Hepatocyte (in vitro differentiated cells): ENCODE measurements around the gene GPR84. TPM values are rescaled to one million over a fixed set of nuclear protein-coding genes. Genes with fewer than 3 reads are reported as not detected.

ENCODE experiments used
- DNase-seq: peaks from one replicate; pipeline ENCODE4 v3.0.0-alpha.2; 2016; ENCODE audit warnings: low spot score
- H2AFZ ChIP-seq: fragments of 200-600 bp; sonication (generic); 2 replicates; pipeline ENCODE4 v1.6.0; 2016; ENCODE audit warnings: antibody characterized with exemption, mild to moderate bottlenecking
- H3K27ac ChIP-seq: fragments of 200-600 bp; sonication (generic); 2 replicates; pipeline ENCODE4 v1.5.1; 2016; ENCODE audit warnings: mild to moderate bottlenecking
- H3K27me3 ChIP-seq: fragments of 200-600 bp; sonication (generic); 2 replicates; pipeline ENCODE4 v1.6.1; 2016
- H3K36me3 ChIP-seq: fragments of 200-600 bp; sonication (generic); replicated peaks from 2 replicates; pipeline ENCODE4 v1.5.1; 2016; ENCODE audit warnings: low read depth; ENCODE audit not compliant: insufficient read depth
- H3K4me1 ChIP-seq: fragments of 200-600 bp; sonication (generic); 2 replicates; pipeline ENCODE4 v1.5.1; 2016; ENCODE audit warnings: mild to moderate bottlenecking, moderate library complexity; ENCODE audit not compliant: insufficient read depth
- H3K4me2 ChIP-seq: fragments of 200-600 bp; sonication (generic); 2 replicates; pipeline ENCODE4 v1.6.0; 2016
- H3K4me3 ChIP-seq: fragments of 200-600 bp; sonication (generic); 2 replicates; pipeline ENCODE4 v1.5.1; 2016; ENCODE audit warnings: mild to moderate bottlenecking
- H3K79me2 ChIP-seq: fragments of 200-600 bp; sonication (generic); 2 replicates; pipeline ENCODE4 v1.6.0; 2017; ENCODE audit warnings: mild to moderate bottlenecking
- H3K9me2 ChIP-seq: fragments of 200-600 bp; sonication (generic); replicated peaks from 2 replicates; pipeline ENCODE4 v1.6.0; 2017; ENCODE audit warnings: mild to moderate bottlenecking; ENCODE audit not compliant: insufficient read depth
- H3K9me3 ChIP-seq: fragments of 200-600 bp; sonication (generic); 2 replicates; pipeline ENCODE4 v1.5.1; 2016; ENCODE audit warnings: low read depth, mild to moderate bottlenecking
- H4K20me1 ChIP-seq: fragments of 200-600 bp; sonication (generic); 2 replicates; pipeline ENCODE4 v1.6.0; 2016; ENCODE audit warnings: mild to moderate bottlenecking; ENCODE audit not compliant: insufficient read depth, poor library complexity, severe bottlenecking
- CTCF ChIP-seq: fragments of 200-600 bp; sonication (generic); IDR thresholded peaks from 2 replicates; pipeline ENCODE4 v1.5.1; 2016; ENCODE audit warnings: antibody characterized with exemption, mild to moderate bottlenecking; ENCODE audit not compliant: poor library complexity
- EZH2 ChIP-seq: fragments of 200-600 bp; sonication (generic); IDR thresholded peaks from 2 replicates; pipeline ENCODE4 v1.6.1; 2016; ENCODE audit warnings: antibody characterized with exemption, mild to moderate bottlenecking, borderline replicate concordance
- EZH2phosphoT487 ChIP-seq: fragments of 200-600 bp; sonication (generic); IDR thresholded peaks from one replicate; pipeline ENCODE4 v1.6.1; 2018; ENCODE audit warnings: antibody characterized with exemption, mild to moderate bottlenecking, low read depth, moderate library complexity; ENCODE audit not compliant: unreplicated experiment, severe bottlenecking
- WGBS: methylation state at CpG from one replicate; pipeline ENCODE4 v1.1.6; 2016; ENCODE audit warnings: low lambda C conversion rate; ENCODE audit errors: missing lambda C conversion rate; 5-methylcytosine and 5-hydroxymethylcytosine counted together
- polyA plus RNA-seq: library from polyadenylated mRNA; unstranded; fragments of >200 nt; fragmentation: Nextera tagmentation; extraction: Ambion mirVana; gene quantifications from 2 replicates; pipeline ENCODE4 v1.2.1, GENCODE V29; 2016
- total RNA-seq: library from RNA; depleted of rRNA; stranded (reverse); fragments of >200 nt; gene quantifications from 2 replicates; pipeline ENCODE4 v1.2.3, GENCODE V29; 2014

The GPR84 gene
- total and polyA plus RNA-seq, 2 experiments from 2014 or later: 0.07 TPM; not detected in 1

- no peaks in the 10 kb centered on the region for H3K36me3 ChIP-seq
- H2AFZ ChIP-seq: no peak overlapping the region
- 83% methylated on average over 3 of the region's 3 CpGs for WGBS
- no peaks in the 10 kb centered on the region for H3K79me2 ChIP-seq
- no peak overlapping the region for H3K4me2 ChIP-seq
- no peaks in the 10 kb centered on the region for H4K20me1 ChIP-seq
- DNase-seq: no peak
- H3K27ac ChIP-seq: no peak overlapping the region
- no peak for TF ChIP-seq CTCF
- no peak for TF ChIP-seq EZH2
- TF ChIP-seq EZH2phosphoT487: no peak
- H3K27me3 ChIP-seq: no peaks in the 10 kb centered on the region
- H3K9me3 ChIP-seq: no peaks in the 10 kb centered on the region
- peaks cover 14% of the 10 kb centered on the region for H3K4me1 ChIP-seq
- no peaks in the 10 kb centered on the region for H3K9me2 ChIP-seq
- H3K4me3 ChIP-seq: no peak overlapping the region
Measured at GRCh38 chr12:54386403-54387113, 22.3 kb upstream of the GPR84 start.

- Histone ChIP-seq H4K20me1 (no peaks in the 10 kb centered on the region), H3K9me3 (no peaks in the 10 kb centered on the region), H3K9me2 (no peaks in the 10 kb centered on the region), H3K27ac (no peak overlapping the region), H2AFZ (no peak overlapping the region), H3K36me3 (no peaks in the 10 kb centered on the region), H3K4me1 (peaks cover 14% of the 10 kb centered on the region), H3K79me2 (no peaks in the 10 kb centered on the region), H3K4me3 (no peak overlapping the region), H3K4me2 (peak overlapping the region; percentile 29), H3K27me3 (no peaks in the 10 kb centered on the region)
- 56% methylated on average over 9 of the region's 10 CpGs for WGBS
- TF ChIP-seq EZH2phosphoT487: no peak
- TF ChIP-seq CTCF: no peak
- no peak for TF ChIP-seq EZH2
- DNase-seq: no peak
Measured at GRCh38 chr12:54385251-54385914, 21.1 kb upstream of the GPR84 start.

GRCh38 chr12:54384591-54385041 is 20.3 kb upstream of the GPR84 start, which contains the start of gene ZNF385A:
Gene ZNF385A (minus strand): TSS chr12:54384733. CDS start chr12:54384514, 219 bp downstream.
- H3K9me3 ChIP-seq: no peaks in the 10 kb centered on the region
- H3K36me3 ChIP-seq: no peaks in the 10 kb centered on the region
- H3K9me2 ChIP-seq: no peaks in the 10 kb centered on the region
- no peak within 1 kb of the TSS for H3K4me3 ChIP-seq
- DNase-seq: no peak
- H3K4me2 ChIP-seq: peak within 1 kb of the TSS; percentile 29
- H3K27ac ChIP-seq: no peak within 1 kb of the TSS
- no peak for TF ChIP-seq EZH2phosphoT487
- no peak for TF ChIP-seq EZH2
- TF ChIP-seq CTCF: no peak
- 86% methylated on average over 1 of the region's 1 CpG for WGBS
- H4K20me1 ChIP-seq: no peaks in the 10 kb centered on the region
- H2AFZ ChIP-seq: no peak within 1 kb of the TSS
- peaks cover 14% of the 10 kb centered on the region for H3K4me1 ChIP-seq
- H3K27me3 ChIP-seq: no peaks in the 10 kb centered on the region
- H3K79me2 ChIP-seq: no peaks in the 10 kb centered on the region
